ENCODE data around the gene HABP2.

Gene HABP2

DNA sequence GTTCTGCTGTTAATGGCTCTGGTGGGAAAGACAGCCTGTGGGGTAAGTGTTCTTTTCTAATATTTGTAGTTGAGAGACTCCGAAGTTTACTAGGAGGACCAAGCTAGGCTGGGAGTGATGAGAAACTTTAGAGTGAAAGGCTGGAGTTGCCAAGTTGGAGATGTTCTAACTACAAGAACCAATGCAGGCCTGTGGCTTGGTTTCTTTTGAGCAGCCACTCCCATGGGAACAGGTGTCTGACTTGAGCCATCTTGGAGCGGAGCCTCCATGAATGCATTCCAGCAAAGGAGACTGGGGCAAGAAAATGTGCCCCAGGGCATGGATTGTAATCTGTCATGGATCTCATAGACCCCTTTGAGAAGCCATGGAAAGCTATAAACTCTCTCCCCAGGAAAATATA lies 296 bp downstream of the HABP2 start:
- DNase-seq (ENCODE audit: extremely low spot score, insufficient read length, low read depth) (no peak), FAIRE-seq (no peak)

DNA sequence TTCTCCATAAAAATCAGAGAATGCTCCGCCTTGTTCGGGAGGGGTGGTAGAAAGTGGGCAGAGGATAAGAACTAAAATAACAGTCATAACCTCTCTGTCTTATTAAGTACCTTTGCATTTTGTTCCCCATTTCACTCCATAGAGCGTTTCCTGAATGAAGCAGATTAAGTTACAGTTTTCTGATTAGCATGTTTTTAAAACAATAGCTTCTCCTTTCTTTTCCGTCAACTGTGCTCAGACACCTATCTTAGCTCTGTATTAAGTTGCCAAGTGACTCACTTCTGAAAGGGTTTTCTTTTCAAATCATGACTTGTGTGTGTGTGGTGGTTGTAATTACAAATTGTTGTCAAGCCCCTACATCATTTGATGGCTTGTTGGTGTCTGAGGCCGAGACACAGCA lies 1.4 kb downstream of the HABP2 start:
- FAIRE-seq (no peak), DNase-seq (ENCODE audit: extremely low spot score, insufficient read length, low read depth) (no peak)

DNA sequence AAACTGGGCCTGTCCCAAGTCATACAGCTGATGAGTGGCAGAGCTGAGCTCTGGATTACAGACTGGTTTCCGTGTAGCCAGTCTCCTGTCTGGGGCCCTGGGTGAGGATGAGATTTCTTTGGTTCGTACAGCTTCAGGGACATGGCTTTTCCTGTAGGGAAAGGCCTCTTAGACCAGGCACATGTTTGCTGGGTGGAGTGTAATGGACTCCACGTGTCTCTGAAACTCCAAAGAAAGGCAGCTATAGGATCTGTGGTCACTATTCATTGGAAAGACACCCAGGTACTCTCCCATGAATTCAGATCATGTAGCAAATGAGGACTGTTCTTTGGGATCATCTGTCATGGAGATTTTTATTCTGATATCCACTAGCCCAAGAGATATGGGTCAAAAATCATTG lies 2.4 kb downstream of the HABP2 start:
- FAIRE-seq (no peak), DNase-seq (ENCODE audit: extremely low spot score, insufficient read length, low read depth) (no peak)

DNA sequence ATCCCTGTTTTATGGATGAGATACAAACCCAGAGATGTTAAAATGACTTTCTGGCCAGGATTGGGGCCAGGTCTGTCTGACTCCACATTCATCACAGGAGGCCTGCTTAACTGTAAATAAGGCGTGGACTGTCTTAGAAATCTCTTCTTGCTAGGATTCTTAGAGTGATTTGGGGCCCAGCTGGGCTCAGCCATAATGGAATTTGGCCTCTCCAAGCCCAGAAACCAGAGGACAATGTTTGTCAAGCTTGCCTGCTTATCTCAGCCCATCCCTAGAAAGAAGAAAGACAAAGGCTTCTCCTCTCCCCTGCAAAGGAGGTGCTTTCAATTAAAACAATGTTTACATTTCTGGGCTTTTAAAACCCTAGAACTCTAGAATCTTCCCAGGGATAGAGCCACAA lies 2.9 kb downstream of the HABP2 start:
- DNase-seq (ENCODE audit: extremely low spot score, insufficient read length, low read depth) (no peak), FAIRE-seq (no peak)

DNA sequence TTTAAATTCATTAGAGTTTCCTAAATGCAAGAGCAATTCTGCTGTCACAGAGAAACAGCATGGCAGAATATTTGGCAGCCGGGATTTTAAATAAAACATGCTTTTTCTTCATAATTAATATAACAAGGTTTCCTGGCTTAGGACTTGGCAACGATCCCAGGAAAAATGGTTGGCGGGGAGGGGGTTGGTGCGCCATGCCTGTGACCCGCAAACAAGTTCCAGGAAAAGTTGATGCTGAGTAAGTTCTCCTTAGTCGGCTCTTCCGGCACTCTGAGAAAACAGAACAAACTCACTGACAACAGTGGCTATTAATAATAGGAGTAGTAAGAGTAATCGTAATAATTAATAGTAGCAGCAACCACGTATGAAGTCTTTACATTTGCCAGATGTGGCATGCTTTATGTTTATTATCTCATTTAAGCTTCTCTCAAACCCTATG lies 4.6 kb downstream of the HABP2 start:
- FAIRE-seq (no peak), DNase-seq (ENCODE audit: extremely low spot score, insufficient read length, low read depth) (no peak)

DNA sequence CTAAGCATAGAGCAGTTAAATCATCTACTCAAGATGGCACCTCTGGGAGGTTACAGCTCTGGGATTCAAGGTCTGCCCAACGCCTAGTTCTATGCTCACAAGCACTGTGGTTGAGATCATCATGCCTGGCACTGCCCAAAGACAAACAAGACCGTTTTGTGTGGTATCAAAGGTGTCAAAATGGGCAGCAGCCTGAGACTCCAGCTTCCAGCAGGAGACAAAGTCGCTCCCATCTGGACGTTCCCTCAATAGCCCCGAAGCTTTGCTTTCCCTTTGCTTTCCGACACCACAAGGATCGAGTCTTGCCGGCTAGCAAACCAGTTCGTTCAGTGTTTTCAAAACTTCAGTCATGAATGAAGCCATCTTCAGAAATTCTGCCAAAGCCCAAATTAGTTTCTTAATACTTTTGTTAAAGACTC lies 5.1 kb downstream of the HABP2 start:
- no peak for DNase-seq (ENCODE audit: extremely low spot score, insufficient read length, low read depth)
- no peak for FAIRE-seq

DNA sequence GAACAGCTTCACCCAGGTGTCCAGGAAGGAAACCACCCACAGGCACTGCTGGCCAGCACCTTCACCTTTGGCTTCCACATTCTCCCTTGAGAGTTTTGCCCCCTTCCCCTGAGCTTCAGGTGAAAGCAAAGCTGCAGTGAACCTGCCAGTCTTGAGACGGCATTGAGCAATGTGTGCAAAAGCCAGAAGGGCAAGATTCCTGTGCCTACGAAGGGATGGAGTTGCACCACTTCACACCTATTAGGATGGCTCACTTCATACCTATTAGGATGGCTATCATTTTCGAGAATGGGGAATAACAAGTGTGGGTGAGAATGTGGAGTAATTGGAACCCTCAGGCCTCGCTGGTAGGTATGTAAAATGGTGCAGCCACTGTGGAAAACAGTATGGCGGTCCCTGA lies 7.2 kb downstream of the HABP2 start:
- FAIRE-seq, result no peak

DNA sequence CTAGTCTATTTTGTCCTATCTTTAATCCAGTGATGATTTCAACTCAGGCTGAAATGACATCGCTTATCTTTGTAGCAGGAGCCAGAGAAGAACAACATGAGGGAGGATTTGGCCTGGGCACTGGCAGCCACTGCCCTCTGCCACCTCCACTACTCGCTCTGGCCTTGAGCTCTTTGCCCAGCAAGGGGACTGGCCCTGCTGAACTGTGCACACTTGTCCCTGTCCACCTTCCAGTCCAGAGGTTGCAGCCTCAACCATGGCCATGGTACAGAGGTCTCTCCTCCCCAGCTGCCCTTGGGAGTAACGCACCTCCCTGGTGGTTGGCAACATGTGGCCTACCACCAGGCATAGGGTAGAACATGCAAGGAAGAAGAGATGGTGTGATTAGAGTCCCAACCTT lies 8.4 kb downstream of the HABP2 start:
- no peak for FAIRE-seq

More for the DNA sequence above, 7.2 kb downstream of the HABP2 start:
- no peak for DNase-seq (ENCODE audit: extremely low spot score, insufficient read length, low read depth)

DNA sequence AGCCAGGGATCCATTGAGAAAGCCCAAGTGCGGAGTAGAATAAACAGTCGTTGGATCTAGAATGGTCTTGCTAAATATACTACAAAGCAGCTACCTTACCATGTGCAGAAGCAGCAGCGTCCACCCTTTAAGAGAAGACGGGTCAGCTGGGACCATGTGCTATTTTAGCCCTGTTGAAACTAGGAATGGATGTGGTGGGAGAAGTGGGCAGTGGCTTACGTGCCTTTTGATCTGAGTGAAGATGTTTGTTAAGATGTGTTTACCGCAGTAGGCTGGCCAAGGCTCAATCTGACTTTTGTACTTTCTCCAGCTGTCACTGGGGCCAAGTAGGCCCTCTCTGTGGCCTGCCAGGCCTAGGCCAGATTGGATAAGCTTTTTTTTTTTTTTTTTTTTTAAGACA lies 9.2 kb downstream of the HABP2 start:
- DNase-seq (ENCODE audit: extremely low spot score, insufficient read length, low read depth) (no peak), FAIRE-seq (no peak)

More for the DNA sequence above, 8.4 kb downstream of the HABP2 start:
- no peak for DNase-seq (ENCODE audit: extremely low spot score, insufficient read length, low read depth)

DNA sequence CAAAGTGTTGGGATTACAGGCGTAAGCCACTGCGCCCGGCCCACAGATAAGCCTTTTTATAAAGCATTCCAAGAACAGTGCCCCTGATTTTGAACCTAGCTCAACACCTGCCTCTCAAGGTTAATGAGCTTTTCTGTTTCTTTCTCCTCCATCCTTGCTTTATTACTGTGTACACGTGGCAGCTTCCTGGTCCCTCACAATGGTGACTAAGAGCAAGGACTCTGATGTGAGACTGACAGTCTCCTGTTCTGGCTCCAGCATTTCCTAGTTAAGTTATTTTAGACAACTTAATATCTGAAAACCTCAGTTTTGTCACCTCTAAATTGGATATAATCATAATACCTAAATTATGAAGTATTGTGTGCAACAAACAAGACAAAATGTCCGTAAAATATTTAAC lies 9.9 kb downstream of the HABP2 start:
- no peak for DNase-seq (ENCODE audit: extremely low spot score, insufficient read length, low read depth)
- no peak for FAIRE-seq

DNA sequence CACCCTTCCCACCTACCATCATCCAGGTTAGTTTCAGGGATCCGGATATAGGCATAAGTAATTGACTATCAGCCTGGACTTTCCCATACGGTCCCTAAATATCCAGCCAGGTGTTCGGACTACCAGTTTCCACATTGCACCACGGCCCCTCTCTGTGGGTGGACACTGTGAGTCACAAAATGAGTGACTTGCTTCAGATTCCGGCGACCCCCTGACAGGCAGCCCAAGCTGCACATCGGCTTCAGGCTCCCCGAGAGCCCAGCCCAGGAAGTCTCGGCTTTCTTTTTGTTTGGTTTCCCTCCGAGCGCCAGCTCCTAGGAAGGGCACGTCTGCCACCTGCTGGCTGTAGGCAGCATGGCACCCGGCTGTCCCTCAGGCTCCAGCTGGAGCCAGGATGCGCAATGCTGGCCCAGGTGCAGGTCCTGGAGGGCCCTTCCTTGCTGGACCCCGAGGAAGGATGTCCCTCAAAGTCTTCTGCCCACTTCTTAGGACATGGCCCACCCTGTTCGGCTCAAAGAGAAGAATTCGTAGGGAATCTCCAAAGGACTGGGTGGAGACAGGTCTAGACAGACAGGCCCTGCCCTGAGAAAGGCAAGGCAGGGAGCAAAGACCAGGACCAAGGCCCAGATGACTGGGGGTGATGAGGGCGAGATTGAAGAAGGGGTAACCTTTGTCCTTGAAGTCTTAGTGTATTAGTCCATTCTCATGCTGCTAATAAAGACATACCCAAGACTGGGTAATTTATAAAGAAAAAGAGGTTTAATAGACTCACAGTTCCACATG lies 10.6 kb downstream of the HABP2 start:
- FAIRE-seq (peak; percentile 87), DNase-seq (ENCODE audit: extremely low spot score, insufficient read length, low read depth) (peak; percentile 70)

DNA sequence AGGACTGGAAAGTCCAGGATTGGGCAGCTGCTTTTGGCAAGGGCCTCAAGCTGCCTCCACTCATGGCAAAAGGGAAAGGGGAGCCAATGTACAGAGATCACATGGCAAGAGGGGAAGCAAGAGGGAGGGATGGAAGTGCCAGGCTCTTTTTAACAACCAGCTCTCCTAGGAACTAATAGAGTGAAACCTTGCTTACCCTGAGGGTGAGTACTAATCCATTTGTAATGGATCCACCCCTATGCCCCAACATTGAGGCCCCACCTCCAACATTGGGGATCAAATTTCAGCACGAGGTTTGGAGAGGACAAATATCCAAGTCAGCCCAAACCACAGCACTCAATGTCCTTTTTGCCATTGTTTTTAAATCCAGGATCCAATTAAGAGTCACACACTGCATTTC lies 12.5 kb downstream of the HABP2 start:
- no peak for FAIRE-seq
- no peak for DNase-seq (ENCODE audit: extremely low spot score, insufficient read length, low read depth)

DNA sequence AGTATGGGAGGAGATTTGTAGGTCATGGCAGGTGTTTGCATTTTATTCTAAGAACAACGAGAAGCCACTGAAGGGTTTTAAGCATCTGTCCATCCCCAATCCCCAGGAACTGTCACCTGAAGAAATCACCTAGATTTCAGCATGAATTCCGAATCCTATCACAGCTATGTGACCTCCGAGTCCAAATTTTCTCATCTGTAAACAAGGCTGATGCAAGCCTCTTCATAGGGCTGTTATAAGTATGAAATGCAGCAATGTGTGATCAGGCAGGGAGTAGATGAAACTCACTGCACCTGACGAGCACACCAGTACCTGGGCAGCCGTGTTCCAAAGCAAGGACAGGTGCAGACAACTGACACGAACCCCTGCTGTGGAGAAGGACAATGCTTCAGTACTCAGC lies 14.0 kb downstream of the HABP2 start:
- no peak for DNase-seq (ENCODE audit: extremely low spot score, insufficient read length, low read depth)

DNA sequence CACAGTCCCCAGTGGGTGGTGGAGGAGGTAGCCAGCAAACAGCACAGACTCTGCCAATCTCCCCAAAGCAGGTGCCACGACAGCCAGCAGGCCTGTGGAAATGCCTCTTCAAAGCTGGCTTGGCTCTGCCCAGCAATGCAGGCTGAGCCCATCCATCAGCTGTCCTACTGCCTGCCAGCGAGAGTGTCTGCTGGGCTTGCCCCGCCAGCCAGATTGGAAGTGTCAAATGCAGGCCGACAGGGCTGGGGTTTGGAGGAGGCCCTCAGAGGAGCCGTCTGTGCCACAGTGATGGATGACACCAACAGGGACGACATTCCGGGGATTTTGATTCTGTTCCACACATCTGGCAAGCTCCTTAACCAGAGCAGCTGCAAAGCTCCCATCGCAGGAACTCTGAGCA lies 16.7 kb downstream of the HABP2 start:
- FAIRE-seq, result no peak
- no peak for DNase-seq (ENCODE audit: extremely low spot score, insufficient read length, low read depth)

More for the DNA sequence above, 14.0 kb downstream of the HABP2 start:
- no peak for FAIRE-seq

DNA sequence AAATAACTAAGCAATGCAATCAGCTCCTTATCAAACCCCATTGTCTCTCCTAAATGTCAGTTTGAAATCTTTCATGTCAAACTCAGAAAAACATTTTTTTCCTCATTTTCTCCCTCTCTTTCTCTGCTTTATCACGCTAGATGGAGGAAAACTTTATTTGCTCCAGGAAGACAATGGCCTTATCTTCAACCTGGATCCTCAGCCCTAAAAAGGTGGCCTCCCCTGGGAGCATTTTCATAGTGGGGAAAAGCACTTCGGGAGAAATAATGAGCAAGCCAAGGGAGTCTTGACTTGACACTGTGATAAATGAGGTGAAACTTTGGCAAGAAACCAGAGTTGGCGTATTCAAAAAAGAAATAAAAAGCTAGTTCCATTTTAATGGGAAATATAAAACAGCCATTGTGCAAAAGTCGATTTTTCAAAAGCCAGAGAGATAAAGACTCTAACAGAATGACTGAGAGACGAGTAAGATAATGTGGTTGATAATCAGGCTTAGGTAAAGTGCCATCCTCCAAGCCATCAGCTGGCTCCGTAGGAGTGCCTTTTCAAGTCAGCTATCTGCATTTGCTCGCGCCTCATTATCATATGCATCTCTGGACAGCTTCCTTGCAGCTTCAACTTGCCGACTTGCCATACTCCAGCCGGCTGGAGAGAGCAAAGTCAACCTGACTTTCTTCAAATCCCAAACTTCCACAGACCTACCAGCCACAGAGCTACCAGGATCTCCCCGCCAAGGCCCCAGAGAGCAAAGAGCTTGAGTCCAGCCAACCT lies 19.9 kb downstream of the HABP2 start:
- FAIRE-seq (no peak), DNase-seq (ENCODE audit: extremely low spot score, insufficient read length, low read depth) (no peak)

DNA sequence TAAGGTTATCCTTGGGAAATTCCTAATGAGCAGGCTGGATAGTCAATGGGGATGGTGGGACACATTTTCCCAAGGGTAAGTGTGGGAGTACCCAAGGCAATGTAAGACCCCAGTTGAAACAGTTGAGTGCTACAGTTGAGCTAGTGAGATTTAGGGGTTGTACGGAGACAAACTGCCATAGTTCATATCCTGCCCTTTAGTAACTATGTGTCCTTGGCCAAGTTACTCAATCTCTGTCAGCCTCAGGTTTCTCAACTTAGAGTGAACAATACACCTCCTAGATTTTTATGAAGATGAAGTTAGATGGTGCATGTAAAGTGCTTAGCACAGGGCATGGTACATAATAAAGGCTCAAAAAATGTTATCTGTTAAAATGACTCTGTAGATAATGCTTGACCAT lies 20.5 kb downstream of the HABP2 start:
- no peak for DNase-seq (ENCODE audit: extremely low spot score, insufficient read length, low read depth)
- no peak for FAIRE-seq

DNA sequence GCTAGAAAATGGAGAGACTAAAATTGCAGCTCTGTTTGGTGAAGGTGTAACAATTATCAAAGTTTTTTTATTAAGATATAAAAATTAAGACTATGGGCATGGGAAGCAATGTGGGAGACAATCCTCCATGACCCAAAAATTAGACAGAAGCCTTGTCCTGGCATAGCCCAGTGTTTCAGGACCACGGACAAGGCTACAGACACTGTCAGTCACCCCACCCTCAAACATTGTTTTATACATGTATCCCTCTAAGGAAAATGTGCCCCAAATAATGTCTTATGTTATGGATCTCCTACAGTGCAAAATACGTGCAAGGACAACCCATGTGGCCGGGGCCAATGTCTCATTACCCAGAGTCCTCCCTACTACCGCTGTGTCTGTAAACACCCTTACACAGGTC lies 24.0 kb downstream of the HABP2 start:
- FAIRE-seq, result no peak
- no peak for DNase-seq (ENCODE audit: extremely low spot score, insufficient read length, low read depth)

DNA sequence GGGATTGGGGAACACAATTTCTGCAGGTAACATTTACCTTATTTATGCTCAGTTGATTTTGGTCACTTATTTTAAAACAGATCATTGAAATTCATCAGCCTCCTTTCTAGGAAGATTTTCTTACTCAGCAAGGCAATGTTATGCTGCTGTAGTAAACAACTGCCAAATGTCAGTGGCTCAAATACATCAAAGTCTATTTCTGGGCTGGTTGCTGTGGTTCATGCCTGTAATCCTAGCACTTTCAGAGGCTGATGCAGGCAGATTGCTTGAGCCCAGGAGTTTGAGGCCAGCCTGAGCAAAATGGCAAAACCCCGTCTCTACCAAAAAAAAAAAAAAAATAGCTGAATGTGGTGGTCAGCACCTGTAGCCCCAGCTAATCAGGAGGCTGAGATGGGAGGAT lies 25.9 kb downstream of the HABP2 start:
- FAIRE-seq (no peak), DNase-seq (ENCODE audit: extremely low spot score, insufficient read length, low read depth) (no peak)

DNA sequence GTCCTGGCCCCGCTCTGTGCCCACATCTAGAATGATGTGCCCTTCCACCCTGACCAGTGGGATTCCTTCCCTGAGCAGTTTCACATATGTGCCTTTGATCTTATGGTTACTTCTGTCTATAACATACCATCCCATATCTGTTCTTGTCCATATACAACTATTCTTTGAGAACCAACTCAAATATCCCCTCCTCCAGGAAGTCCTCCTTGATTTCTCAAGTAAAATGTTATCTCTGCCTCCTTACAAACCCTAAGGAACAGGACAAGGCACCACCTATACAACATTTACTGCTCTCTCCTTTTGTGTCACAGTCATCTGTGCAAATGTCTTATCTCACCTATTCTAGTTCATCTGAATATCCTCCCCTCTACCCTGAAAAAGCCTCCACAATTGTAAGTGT lies 28.2 kb downstream of the HABP2 start:
- no peak for DNase-seq (ENCODE audit: extremely low spot score, insufficient read length, low read depth)
- FAIRE-seq, result no peak

DNA sequence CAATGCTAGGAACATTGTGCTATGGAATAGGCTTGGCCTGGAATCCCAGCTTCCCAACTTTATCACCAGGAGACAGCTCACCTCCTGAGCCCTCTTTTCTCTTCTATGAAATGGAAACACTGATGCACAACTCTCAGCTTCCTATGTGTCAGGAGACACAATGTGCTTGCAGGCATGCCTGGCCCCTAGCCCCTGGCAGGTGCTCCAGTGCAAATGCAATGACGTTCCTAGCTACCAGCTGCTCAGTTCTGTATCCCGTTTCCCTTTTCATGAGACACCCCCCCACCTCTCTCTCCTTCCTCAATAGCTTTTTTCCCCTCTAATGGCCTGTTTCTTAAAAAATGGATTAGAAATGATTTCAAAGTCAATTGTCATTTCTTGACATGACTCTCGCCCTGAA lies 30.7 kb downstream of the HABP2 start:
- FAIRE-seq (no peak), DNase-seq (ENCODE audit: extremely low spot score, insufficient read length, low read depth) (no peak)

DNA sequence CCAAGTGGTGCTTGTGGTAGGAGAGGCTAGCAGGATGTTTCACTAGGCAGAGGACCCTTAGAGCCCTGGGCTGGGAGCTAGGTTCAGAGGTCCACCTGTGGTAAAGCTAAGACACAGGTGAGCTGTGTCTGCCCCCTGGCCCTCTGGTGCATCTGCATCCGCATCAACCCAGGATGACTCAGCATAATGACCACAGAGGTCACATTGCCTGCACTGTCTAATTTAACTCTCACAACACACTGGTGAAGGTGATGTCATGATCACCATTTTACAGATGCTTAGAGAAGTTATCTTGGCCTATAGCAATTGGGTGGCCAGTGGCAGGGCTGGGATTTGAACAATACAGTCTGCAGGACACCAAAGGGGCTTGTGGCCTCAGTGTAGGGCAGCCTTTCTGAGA lies 33.1 kb downstream of the HABP2 start:
- DNase-seq (ENCODE audit: extremely low spot score, insufficient read length, low read depth) (no peak), FAIRE-seq (no peak)
